Inferior parietal cortex (tissue), 1 donor: ENCODE measurements around the gene FKTN.

Experiments used
- DNase-seq: peaks from one replicate; pipeline ENCODE4 v3.0.0-alpha.2; 2016; ENCODE audit errors: extremely low spot score

The FKTN gene

DNA sequence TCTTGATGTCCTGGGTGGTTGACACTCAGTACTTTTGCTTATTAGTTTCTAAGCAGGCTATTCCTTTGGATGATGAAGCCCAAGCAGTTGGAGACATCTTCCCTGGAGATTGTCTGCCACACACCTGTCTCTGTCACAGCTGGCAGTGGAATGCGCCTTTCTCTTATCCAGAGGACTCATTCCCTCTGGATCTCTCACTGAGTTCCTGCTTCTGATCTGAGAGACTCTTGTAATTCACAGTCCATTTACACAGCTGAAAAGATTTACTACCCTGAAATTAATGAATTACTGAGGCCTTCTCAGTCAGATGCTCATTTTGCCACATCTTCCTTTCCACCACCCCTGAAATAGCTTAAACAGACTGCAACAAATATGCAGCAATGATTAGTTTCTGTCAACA, 120.2 kb downstream of the FKTN start:
- DNase-seq = no peak

DNA sequence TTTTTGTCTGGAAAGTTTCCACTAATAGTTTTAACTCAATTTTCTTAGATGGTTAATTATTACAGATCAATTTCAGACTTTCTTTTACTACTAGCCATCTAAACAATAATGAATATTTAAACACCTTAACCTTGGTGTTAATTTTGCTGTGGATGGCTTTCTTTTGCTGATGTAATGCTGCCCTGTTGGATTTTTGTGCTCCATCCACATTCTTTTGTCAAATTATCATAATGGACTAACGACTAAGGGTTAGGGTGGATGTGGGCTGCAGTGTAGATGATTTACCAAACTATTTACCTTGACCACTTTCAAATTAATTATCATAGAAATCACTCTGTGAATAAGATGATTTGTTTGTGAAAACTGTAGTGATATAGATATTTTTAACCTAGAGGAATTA, 120.8 kb downstream of the FKTN start:
- no peak for DNase-seq

DNA sequence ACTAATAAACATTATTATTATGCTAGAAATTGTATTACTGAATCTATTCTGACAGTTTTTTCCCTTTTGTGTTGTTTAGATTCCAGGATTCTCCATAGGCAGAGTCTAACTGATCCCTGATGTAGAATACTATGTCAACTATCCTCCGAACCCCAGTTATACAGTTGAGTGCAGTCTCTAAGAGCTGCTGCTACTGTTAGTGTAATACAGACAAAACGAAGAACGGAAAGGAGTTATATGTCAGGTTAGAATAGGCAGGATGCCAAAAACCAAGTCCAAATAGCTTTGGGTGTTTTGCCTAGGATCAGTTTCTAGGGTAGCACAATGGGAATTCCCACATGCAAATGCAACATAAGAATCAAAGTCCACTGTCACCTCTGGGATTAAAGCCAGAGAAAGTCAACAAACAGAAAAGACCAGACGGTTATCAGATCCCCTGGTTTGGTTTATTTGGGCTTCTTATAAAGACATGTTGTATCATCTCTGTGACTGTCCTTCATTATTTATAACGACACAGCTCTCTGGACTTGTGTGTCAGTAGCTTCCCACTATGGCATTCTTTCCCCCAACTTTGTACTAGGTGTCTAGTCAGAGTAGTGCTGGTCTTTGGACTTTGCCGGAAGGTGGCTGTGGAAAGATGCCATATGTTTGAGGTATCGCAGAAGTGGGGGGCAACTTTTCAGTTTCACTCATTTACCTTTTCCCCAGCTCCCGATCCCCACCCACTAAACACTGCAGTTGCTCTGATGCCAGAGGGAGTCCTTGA, 121.5 kb downstream of the FKTN start:
- no peak for DNase-seq

DNA sequence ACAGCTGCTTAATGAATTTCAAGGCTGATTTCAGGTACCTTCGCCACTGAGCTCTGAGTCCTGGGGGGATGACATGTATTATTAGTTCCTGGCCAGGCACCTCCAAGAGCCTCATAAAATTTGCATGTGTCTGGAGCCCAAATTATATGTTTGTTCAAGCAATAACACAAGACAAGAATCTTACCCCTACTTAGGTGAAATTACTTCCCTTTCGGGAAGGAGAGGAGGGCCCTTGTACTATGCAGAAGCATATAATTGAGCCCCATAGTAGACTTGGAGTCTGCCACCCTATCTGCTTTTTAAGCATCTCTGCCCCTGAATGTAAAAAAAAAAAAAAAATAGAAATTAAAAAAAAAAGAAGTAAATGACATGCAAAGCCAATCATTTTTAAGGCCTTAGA, 123.4 kb downstream of the FKTN start:
- no peak for DNase-seq

DNA sequence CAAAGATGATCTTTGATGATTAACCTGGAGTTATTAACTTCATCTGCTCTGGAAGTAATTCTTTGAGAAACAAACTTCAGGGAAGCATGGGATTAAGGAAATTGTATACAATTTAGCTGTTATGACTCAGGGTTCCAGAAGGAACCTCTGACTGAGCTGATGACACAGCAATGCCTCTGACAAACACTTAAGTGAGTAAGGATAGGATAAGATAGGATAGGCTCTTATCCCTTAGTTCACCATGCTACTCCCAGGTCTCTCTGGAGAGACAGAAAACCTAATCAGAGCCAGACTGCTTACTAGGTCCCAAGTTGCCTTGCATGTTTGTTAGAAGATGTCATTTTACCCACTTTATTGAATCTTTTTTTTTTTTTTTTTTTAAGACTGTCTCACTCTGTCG, 123.8 kb downstream of the FKTN start:
- DNase-seq = peak; percentile 6

DNA sequence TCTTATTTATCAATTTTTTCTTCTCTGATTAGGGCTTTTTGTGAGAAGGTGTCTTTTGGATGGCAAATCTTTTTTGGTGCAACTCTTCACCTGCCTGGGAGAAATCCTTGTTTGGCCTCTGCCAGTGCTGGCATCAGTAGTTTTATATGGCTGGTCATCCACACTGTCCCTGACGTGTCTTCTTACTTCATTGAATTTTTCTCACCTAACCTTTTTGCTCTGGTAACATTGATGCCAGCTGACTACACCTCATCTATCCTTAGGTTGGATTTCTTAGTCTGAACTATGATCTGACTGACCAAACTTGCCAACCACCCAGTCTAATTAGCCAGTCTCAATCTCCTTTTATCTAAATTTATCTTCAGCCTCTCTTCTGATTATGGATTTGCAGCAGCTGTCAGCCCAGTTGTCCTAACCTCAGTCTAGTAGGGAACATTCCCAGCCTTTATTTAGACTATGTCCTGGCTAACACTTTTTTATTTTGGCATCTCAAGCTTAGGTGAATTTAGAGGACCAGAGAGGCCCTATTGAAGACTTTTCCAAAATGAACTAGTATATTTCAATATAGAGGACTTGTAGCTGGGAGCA, 125.9 kb downstream of the FKTN start:
- no peak for DNase-seq

DNA sequence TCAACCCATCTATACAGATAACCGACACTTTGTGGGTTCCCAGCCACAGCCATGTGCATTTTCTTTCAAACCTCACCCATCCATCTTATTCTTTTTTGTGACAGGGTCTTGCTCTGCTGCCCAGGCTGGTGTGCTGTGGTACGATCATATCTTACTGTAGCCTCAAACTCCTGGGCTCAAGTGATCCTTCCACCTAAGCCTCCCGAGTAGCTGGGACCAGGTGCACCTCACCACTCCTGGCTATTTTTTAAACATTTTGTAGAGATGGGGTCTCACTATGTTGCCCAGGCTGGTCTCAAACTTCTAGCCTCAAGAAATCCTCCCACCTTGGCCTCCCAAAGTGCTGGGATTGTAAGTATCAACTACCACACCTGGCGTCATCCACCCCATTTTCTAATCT, 129.0 kb downstream of the FKTN start:
- no peak for DNase-seq
